ENCODE results near the gene PNPLA5.
"Not testable (repeated sequence)": the region's sequence is repeated elsewhere in the genome, so short reads cannot be mapped to it uniquely, and the experiment has no call there.

Gene PNPLA5

GRCh38 chr22:43922123-43922522 is 30.3 kb upstream of the PNPLA5 start:
- no peak overlapping the region for H3K27ac ChIP-seq (ENCODE audit: low read depth, low read length)
- H3K79me2 ChIP-seq (ENCODE audit: control insufficient read depth, insufficient read depth, low read length, unreplicated experiment), result no peaks in the 10 kb centered on the region
- H3K4me3 ChIP-seq (ENCODE audit: low read depth, low read length), result no peak overlapping the region
- H3K36me3 ChIP-seq (ENCODE audit: insufficient read depth, low read length), result no peaks in the 10 kb centered on the region
- no peaks in the 10 kb centered on the region for H3K27me3 ChIP-seq (ENCODE audit: insufficient read depth, low read length)
- peaks cover 38% of the 10 kb centered on the region for H3K4me1 ChIP-seq (ENCODE audit: control insufficient read depth, insufficient read depth, low read length, unreplicated experiment)
- H2AFZ ChIP-seq (ENCODE audit: low read length, unreplicated experiment), result no peak overlapping the region

DNA sequence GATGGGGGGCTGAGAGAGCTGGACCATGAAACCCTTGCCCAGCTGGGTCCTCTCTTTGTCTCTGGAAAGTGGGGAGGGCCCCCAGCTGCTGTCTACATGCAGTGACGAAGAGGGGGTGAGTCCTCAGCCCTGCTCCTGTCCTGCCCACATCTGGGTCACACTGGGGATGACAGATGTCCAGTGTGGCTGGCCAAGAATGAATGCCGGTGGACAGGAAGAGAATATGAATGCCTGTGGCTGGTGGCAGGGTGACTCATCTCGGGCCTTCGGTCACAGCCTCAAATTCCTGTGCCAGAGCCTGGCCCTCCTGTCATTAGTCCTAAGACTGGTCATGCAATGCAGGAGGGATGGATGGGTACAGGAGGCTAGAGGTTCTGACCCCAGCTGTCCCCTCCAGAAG is 29.6 kb upstream of the PNPLA5 start:
- Histone ChIP-seq H3K4me3 (ENCODE audit: low read depth, low read length) (no peak overlapping the region), H3K27me3 (ENCODE audit: insufficient read depth, low read length) (no peaks in the 10 kb centered on the region), H2AFZ (ENCODE audit: low read length, unreplicated experiment) (no peak overlapping the region), H3K36me3 (ENCODE audit: insufficient read depth, low read length) (no peaks in the 10 kb centered on the region), H3K79me2 (ENCODE audit: control insufficient read depth, insufficient read depth, low read length, unreplicated experiment) (no peaks in the 10 kb centered on the region), H3K4me1 (ENCODE audit: control insufficient read depth, insufficient read depth, low read length, unreplicated experiment) (peaks cover 38% of the 10 kb centered on the region), H3K27ac (ENCODE audit: low read depth, low read length) (peak overlapping the region; percentile 58)

- no peak overlapping the region for H2AFZ ChIP-seq (ENCODE audit: low read length, unreplicated experiment)
- H3K4me3 ChIP-seq (ENCODE audit: low read depth, low read length), result peak overlapping the region; percentile 42; the same call in 1 of the 2 replicates
- H3K36me3 ChIP-seq (ENCODE audit: insufficient read depth, low read length), result no peaks in the 10 kb centered on the region
- peak overlapping the region; percentile 47 for H3K27ac ChIP-seq (ENCODE audit: low read depth, low read length)
- no peaks in the 10 kb centered on the region for H3K27me3 ChIP-seq (ENCODE audit: insufficient read depth, low read length)
- peaks cover 44% of the 10 kb centered on the region for H3K4me1 ChIP-seq (ENCODE audit: control insufficient read depth, insufficient read depth, low read length, unreplicated experiment)
- H3K79me2 ChIP-seq (ENCODE audit: control insufficient read depth, insufficient read depth, low read length, unreplicated experiment), result no peaks in the 10 kb centered on the region
Observed at GRCh38 chr22:43919106-43919973, 27.5 kb upstream of the PNPLA5 start.

- Histone ChIP-seq H3K4me1 (ENCODE audit: control insufficient read depth, insufficient read depth, low read length, unreplicated experiment) (peaks cover 39% of the 10 kb centered on the region), H3K36me3 (ENCODE audit: insufficient read depth, low read length) (no peaks in the 10 kb centered on the region)
Observed at GRCh38 chr22:43917521-43917920, 25.7 kb upstream of the PNPLA5 start.

GRCh38 chr22:43911351-43911750 is 19.5 kb upstream of the PNPLA5 start:
- Histone ChIP-seq H3K27ac (ENCODE audit: low read depth, low read length) (no peak overlapping the region), H2AFZ (ENCODE audit: low read length, unreplicated experiment) (no peak overlapping the region), H3K79me2 (ENCODE audit: control insufficient read depth, insufficient read depth, low read length, unreplicated experiment) (no peaks in the 10 kb centered on the region), H3K4me1 (ENCODE audit: control insufficient read depth, insufficient read depth, low read length, unreplicated experiment) (peaks cover 6% of the 10 kb centered on the region), H3K27me3 (ENCODE audit: insufficient read depth, low read length) (no peaks in the 10 kb centered on the region), H3K36me3 (ENCODE audit: insufficient read depth, low read length) (no peaks in the 10 kb centered on the region), H3K4me3 (ENCODE audit: low read depth, low read length) (no peak overlapping the region)

More at GRCh38 chr22:43917521-43917920, 25.7 kb upstream of the PNPLA5 start:
- H3K27me3 ChIP-seq (ENCODE audit: insufficient read depth, low read length), result no peaks in the 10 kb centered on the region
- H2AFZ ChIP-seq (ENCODE audit: low read length, unreplicated experiment), result no peak overlapping the region
- no peak overlapping the region for H3K27ac ChIP-seq (ENCODE audit: low read depth, low read length)
- no peak overlapping the region for H3K4me3 ChIP-seq (ENCODE audit: low read depth, low read length)
- H3K79me2 ChIP-seq (ENCODE audit: control insufficient read depth, insufficient read depth, low read length, unreplicated experiment), result no peaks in the 10 kb centered on the region

DNA sequence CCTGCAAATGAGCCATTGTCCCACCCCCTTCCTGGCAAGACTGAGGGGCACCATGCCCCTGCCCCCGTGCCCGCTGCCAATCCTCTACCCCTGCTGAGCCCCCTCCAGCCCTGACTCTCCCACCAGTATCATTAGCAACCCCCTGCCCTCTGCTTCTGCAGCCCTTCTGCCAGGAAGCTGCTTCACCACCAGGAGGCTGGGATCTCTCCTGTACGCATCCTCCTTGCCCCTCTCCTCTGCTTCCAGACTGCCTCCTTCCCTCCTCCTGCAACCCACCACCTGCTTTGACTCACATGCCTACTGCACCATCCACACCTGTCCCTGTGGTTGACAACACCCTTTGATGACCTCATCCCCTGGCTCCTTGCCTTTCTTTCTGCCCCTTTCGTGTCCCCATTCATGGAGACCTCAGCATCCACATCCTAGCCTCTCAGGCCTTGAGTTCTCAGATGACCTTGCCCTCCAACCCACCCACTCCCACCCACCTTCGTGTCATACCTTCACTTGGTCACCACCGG is 18.4 kb upstream of the PNPLA5 start:
- Histone ChIP-seq H3K36me3 (ENCODE audit: insufficient read depth, low read length) (no peaks in the 10 kb centered on the region), H3K27me3 (ENCODE audit: insufficient read depth, low read length) (no peaks in the 10 kb centered on the region), H3K79me2 (ENCODE audit: control insufficient read depth, insufficient read depth, low read length, unreplicated experiment) (no peaks in the 10 kb centered on the region), H3K27ac (ENCODE audit: low read depth, low read length) (no peak overlapping the region), H3K4me3 (ENCODE audit: low read depth, low read length) (no peak overlapping the region), H3K4me1 (ENCODE audit: control insufficient read depth, insufficient read depth, low read length, unreplicated experiment) (no peaks in the 10 kb centered on the region), H2AFZ (ENCODE audit: low read length, unreplicated experiment) (no peak overlapping the region)

- Histone ChIP-seq H3K4me3 (ENCODE audit: low read depth, low read length) (no peak overlapping the region), H3K27me3 (ENCODE audit: insufficient read depth, low read length) (no peaks in the 10 kb centered on the region), H2AFZ (ENCODE audit: low read length, unreplicated experiment) (no peak overlapping the region), H3K36me3 (ENCODE audit: insufficient read depth, low read length) (no peaks in the 10 kb centered on the region), H3K27ac (ENCODE audit: low read depth, low read length) (no peak overlapping the region), H3K79me2 (ENCODE audit: control insufficient read depth, insufficient read depth, low read length, unreplicated experiment) (no peaks in the 10 kb centered on the region), H3K4me1 (ENCODE audit: control insufficient read depth, insufficient read depth, low read length, unreplicated experiment) (no peaks in the 10 kb centered on the region)
Observed at GRCh38 chr22:43909708-43910107, 17.9 kb upstream of the PNPLA5 start.

GRCh38 chr22:43905681-43906080 is 13.9 kb upstream of the PNPLA5 start:
- H3K27ac ChIP-seq (ENCODE audit: low read depth, low read length), result no peak overlapping the region
- H3K79me2 ChIP-seq (ENCODE audit: control insufficient read depth, insufficient read depth, low read length, unreplicated experiment), result no peaks in the 10 kb centered on the region
- no peak overlapping the region for H2AFZ ChIP-seq (ENCODE audit: low read length, unreplicated experiment)
- no peaks in the 10 kb centered on the region for H3K36me3 ChIP-seq (ENCODE audit: insufficient read depth, low read length)
- no peaks in the 10 kb centered on the region for H3K4me1 ChIP-seq (ENCODE audit: control insufficient read depth, insufficient read depth, low read length, unreplicated experiment)
- no peaks in the 10 kb centered on the region for H3K27me3 ChIP-seq (ENCODE audit: insufficient read depth, low read length)
- H3K4me3 ChIP-seq (ENCODE audit: low read depth, low read length), result no peak overlapping the region

GRCh38 chr22:43904412-43904811 is 12.6 kb upstream of the PNPLA5 start:
- H3K79me2 ChIP-seq (ENCODE audit: control insufficient read depth, insufficient read depth, low read length, unreplicated experiment); H3K36me3 ChIP-seq (ENCODE audit: insufficient read depth, low read length); H2AFZ ChIP-seq (ENCODE audit: low read length, unreplicated experiment); H3K27ac ChIP-seq (ENCODE audit: low read depth, low read length); H3K27me3 ChIP-seq (ENCODE audit: insufficient read depth, low read length); H3K4me1 ChIP-seq (ENCODE audit: control insufficient read depth, insufficient read depth, low read length, unreplicated experiment); H3K4me3 ChIP-seq (ENCODE audit: low read depth, low read length): not testable (repeated sequence)

DNA sequence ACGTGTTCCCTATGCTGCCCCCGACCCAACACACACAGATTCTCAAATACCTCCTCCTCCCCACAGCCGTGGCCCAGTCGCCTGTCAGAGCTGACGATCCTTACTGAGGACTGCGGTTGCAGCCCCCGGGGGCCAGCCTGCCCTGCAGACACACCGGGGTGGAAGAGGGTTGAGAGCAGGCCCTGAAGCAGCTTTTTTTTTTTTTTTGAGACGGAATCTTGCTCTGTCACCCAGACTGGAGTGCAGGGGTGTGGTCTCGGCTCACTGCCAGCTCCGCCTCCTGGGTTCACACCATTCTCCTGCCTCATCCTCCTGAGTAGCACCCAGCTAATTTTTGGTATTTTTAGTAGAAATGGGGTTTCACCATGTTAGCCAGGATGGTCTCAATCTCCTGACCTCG is 11.2 kb upstream of the PNPLA5 start:
- H3K27me3 ChIP-seq (ENCODE audit: insufficient read depth, low read length); H3K79me2 ChIP-seq (ENCODE audit: control insufficient read depth, insufficient read depth, low read length, unreplicated experiment); H3K4me1 ChIP-seq (ENCODE audit: control insufficient read depth, insufficient read depth, low read length, unreplicated experiment); H3K36me3 ChIP-seq (ENCODE audit: insufficient read depth, low read length); H3K4me3 ChIP-seq (ENCODE audit: low read depth, low read length); H2AFZ ChIP-seq (ENCODE audit: low read length, unreplicated experiment): not testable (repeated sequence)
- peak overlapping the region; percentile 41; the same call in 1 of the 2 replicates for H3K27ac ChIP-seq (ENCODE audit: low read depth, low read length)

Data from ACC112 (cell line).